Cardiac muscle cell (in vitro differentiated cells and primary cell): ENCODE measurements around the gene DAPK1. TPM values are rescaled to one million over a fixed set of nuclear protein-coding genes. Genes with fewer than 3 reads are reported as not detected.

Experiments
- DNase-seq, 2 donors: peaks; one replicate each; pipeline versions ENCODE4 v3.0.0 to v3.0.0-alpha.2; 2010 to 2017; ENCODE audit warnings: low read depth in 1 of 2, low spot score in 1 of 2
- H3K27ac ChIP-seq: fragments of 200-600 bp; sonication (generic); 2 replicates; pipeline ENCODE4 v1.5.1; 2016
- H3K27me3 ChIP-seq: fragments of 200-600 bp; sonication (generic); 2 replicates; pipeline ENCODE4 v1.6.0; 2016; ENCODE audit warnings: control low read depth
- H3K36me3 ChIP-seq: fragments of 200-600 bp; sonication (generic); 2 replicates; pipeline ENCODE4 v1.5.1; 2016; ENCODE audit warnings: control low read depth
- H3K4me1 ChIP-seq: fragments of 200-600 bp; sonication (generic); 2 replicates; pipeline ENCODE4 v1.8.1; 2017; ENCODE audit warnings: low read depth, mild to moderate bottlenecking, mixed run types
- H3K4me3 ChIP-seq: fragments of 200-600 bp; sonication (generic); 2 replicates; pipeline ENCODE4 v1.5.1; 2016; ENCODE audit warnings: mild to moderate bottlenecking
- H3K9me3 ChIP-seq: fragments of 200-600 bp; sonication (generic); 2 replicates; pipeline ENCODE4 v1.5.1; 2017; ENCODE audit warnings: low read depth, mild to moderate bottlenecking, control low read depth
- polyA plus RNA-seq: library from polyadenylated mRNA; unstranded; fragments of >200 nt; fragmentation: Nextera tagmentation; extraction: Ambion mirVana; gene quantifications from 2 replicates; pipeline ENCODE4 v1.2.1, GENCODE V29; 2016
- total RNA-seq: library from RNA; depleted of rRNA; stranded (reverse); fragments of >200 nt; gene quantifications from 2 replicates; pipeline ENCODE4 v1.2.3, GENCODE V29; 2016
- TF ChIP-seq, protein P1 (sequence below): IDR thresholded peaks from 2 replicates; pipeline ENCODE4 v1.5.1; 2012; ENCODE audit warnings: low read depth, mild to moderate bottlenecking, low read length

The DAPK1 gene
- total and polyA plus RNA-seq, 2 experiments from 2014 or later, result 21.0 to 39.6 TPM

DNA sequence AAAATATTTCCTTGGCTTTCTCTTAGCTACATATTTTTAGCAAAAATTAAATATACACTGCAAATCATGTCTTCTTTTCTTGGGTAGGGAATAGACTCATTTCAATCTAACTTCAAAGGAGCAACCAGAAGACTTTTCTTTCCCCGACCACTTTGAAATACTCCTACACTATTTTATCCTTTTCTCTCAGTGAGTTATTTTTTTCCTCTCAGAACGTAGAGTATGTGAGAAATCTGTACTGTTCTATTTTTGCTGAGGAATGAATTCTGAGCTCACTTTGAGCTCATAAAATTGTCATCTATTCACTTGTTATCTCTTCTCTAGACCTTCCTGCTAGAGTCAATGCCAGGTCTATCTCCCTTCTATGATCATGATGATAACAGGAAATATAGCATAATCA is 22.2 kb upstream of the DAPK1 start:
- no peaks in the 10 kb centered on the region for H3K4me1 ChIP-seq

DNA sequence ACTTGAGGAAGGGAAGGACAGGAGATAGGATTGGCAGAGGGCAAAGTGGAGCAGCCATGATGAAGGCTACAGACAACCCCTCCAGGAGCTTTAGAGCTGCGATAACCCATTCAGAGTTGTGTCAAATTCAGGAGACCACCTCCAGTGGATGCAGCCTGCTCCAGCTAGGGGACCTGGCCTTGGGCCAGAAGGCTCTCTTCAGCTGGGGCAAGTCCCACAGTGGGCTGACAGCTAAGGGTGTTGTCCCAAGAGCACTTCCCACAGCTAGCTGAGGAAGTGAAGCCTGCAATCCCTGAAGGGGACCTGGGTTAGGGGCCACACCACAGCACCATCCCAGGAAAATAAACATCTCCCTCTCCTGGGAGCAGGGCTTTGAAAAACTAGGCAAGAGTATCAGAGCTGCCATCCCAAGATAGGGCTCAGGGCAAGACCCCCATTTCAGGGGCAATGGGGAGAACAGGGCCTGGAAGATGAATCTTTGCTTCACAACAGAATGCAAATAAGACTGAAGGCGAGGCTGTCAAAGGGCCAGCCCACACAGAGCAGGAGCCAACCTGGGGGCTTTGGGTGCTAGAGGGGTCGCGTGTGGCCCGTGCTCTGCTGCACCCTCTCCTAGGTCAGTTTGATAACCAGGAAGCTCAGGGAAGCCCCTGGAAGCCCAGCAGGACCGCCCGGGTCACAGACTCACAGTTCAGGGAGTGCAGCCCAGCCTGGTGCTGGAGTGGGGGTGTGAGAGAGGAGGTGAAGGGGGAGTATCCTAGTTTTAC is 19.3 kb upstream of the DAPK1 start:
- Histone ChIP-seq H3K27ac (no peak overlapping the region), H3K36me3 (no peaks in the 10 kb centered on the region), H3K27me3 (no peaks in the 10 kb centered on the region), H3K4me1 (no peaks in the 10 kb centered on the region), H3K4me3 (no peak overlapping the region), H3K9me3 (no peaks in the 10 kb centered on the region)
- TF ChIP-seq, protein P1, sequence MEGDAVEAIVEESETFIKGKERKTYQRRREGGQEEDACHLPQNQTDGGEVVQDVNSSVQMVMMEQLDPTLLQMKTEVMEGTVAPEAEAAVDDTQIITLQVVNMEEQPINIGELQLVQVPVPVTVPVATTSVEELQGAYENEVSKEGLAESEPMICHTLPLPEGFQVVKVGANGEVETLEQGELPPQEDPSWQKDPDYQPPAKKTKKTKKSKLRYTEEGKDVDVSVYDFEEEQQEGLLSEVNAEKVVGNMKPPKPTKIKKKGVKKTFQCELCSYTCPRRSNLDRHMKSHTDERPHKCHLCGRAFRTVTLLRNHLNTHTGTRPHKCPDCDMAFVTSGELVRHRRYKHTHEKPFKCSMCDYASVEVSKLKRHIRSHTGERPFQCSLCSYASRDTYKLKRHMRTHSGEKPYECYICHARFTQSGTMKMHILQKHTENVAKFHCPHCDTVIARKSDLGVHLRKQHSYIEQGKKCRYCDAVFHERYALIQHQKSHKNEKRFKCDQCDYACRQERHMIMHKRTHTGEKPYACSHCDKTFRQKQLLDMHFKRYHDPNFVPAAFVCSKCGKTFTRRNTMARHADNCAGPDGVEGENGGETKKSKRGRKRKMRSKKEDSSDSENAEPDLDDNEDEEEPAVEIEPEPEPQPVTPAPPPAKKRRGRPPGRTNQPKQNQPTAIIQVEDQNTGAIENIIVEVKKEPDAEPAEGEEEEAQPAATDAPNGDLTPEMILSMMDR, result no peak
- no peak for DNase-seq

More for the DNA sequence above, 22.2 kb upstream of the DAPK1 start:
- H3K27me3 ChIP-seq, result no peaks in the 10 kb centered on the region
- DNase-seq, result no peak
- H3K27ac ChIP-seq, result no peak overlapping the region
- no peak overlapping the region for H3K4me3 ChIP-seq
- H3K36me3 ChIP-seq, result no peaks in the 10 kb centered on the region
- TF ChIP-seq, protein P1, result no peak
- H3K9me3 ChIP-seq, result no peaks in the 10 kb centered on the region

DNA sequence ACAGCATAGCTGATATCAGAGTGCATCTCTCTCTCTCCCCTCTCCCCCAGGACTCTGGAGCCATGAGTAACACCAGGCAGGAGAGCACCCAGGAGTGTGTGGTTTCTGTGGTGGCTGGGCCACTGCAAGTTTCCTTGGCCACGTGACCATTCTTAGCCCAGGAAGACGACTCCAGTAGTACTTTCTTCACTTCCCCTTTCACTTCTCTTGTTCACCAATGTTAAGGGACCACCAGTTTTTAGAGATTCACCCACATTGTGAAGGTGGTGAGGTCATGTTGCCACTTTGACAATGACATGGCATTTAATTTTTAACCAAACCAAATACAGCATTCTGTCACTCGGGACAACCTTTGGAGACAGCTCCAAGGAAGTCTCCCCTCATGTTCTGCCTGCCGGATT is 17.9 kb upstream of the DAPK1 start:
- TF ChIP-seq, protein P1, result no peak
- Histone ChIP-seq H3K4me3 (no peak overlapping the region), H3K4me1 (no peaks in the 10 kb centered on the region), H3K9me3 (no peaks in the 10 kb centered on the region), H3K27me3 (no peaks in the 10 kb centered on the region), H3K36me3 (no peaks in the 10 kb centered on the region), H3K27ac (no peak overlapping the region)
- peak in 1 of 2 donors; percentile 74 for DNase-seq

DNA sequence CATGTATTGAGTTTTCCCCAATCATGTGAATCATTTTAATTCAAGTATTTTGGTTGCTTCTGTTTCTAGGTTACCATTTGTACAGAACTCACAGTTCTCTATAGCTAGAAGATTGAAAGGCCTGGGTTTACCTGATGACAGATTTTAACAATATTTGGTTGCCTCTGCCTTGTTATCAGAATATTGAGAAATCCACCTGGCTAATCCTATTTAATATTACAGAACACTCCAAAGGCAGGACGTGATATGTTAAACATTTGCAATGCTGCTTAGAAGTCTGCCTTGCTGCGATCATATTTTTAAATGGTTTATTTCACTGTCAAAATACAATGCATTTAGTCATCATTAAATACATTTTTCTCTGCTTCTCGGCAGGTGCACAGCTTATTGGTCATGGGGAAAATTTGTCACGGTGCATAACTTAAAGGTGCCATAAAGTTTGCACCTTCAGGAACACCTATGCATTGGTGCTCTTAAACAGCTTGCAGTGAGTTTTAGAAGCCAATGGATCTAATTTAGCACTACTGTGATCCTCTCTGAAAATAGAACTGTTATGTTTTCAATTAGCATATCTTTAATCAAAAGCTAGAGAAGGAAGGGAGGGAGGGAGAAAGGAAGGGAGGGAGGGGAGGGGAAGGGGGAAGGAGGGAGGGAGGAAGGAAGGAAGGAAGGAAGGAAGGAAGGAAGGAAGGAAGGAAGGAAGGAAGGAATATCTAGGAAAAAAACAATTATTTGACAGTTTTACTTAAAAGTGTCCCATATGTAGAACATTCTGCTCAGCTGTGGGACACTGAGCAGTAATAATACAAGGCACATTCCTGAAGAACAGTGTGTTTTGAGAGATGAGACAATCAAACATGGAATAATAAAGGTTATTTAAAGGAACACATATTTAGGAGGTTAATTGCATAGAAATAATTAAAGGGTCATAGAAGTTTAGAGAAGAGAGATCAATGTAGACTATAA is 15.5 kb upstream of the DAPK1 start:
- Histone ChIP-seq H3K27me3 (no peaks in the 10 kb centered on the region), H3K4me1 (no peaks in the 10 kb centered on the region), H3K36me3 (no peaks in the 10 kb centered on the region), H3K9me3 (no peaks in the 10 kb centered on the region), H3K27ac (no peak overlapping the region), H3K4me3 (no peak overlapping the region)
- TF ChIP-seq, protein P1, result no peak
- no peak for DNase-seq

DNA sequence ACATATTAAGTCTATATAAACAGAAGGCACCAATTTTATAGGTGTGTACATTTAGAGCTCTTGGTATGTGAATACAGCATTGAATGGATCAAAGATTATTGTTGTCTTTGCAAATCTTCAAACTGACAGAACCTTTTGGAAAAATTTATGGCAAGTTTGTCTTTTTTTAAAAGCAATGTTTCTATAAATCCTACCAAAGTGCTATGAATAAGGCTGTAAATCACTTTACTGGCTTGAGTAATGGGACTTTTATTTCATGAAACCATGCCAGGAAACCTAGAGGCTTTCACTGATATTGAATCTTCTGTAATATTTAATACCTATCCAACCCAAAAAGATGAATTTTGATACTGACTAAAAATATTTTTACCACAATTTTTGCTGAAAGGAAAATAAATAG is 7.4 kb upstream of the DAPK1 start:
- TF ChIP-seq, protein P1, result no peak
- DNase-seq, result no peak
- H3K27me3 ChIP-seq, result no peaks in the 10 kb centered on the region
- H3K27ac ChIP-seq, result no peak overlapping the region
- H3K36me3 ChIP-seq, result no peaks in the 10 kb centered on the region
- H3K4me3 ChIP-seq, result no peak overlapping the region
- H3K4me1 ChIP-seq, result no peaks in the 10 kb centered on the region
- no peaks in the 10 kb centered on the region for H3K9me3 ChIP-seq
